Endothelial cell of umbilical vein (primary cell): ENCODE measurements around the gene KCNAB2. TPM values are rescaled to one million over a fixed set of nuclear protein-coding genes. Genes with fewer than 3 reads are reported as not detected.
"Not testable (repeated sequence)": the region's sequence is repeated elsewhere in the genome, so short reads cannot be mapped to it uniquely, and the experiment has no call there.

ENCODE experiments used
- BruUV-seq: library from RNA; stranded (reverse); fragments of 400-500 nt; replicated peaks from 2 replicates; lab custom pipeline; 2021; lab: Mats Ljungman, UMichigan
- CTCF ChIA-PET: fragments of 300-600, 350-600 bp; sonication (Branson Sonifier 250); formaldehyde crosslinking; loops from one replicate; lab custom pipeline; 2021; ENCODE audit warnings: antibody characterized with exemption, inconsistent platforms; lab: Charles Lee
- POLR2A ChIA-PET: fragments of 300-600, 350-600 bp; sonication (Branson Sonifier 250); formaldehyde crosslinking; loops from one replicate; lab custom pipeline; 2021; ENCODE audit warnings: antibody characterized with exemption, inconsistent platforms; lab: Charles Lee
- DNase-seq: peaks from one replicate; pipeline ENCODE4 v3.0.0-alpha.2; 2011; ENCODE audit warnings: low read depth, low spot score
- FAIRE-seq: peaks from 2 replicates; lab custom pipeline; 2011; peaks lifted over from hg19 to GRCh38; lab: Jason Lieb, UNC
- H2AFZ ChIP-seq: 2 replicates; pipeline ENCODE4 v1.6.0; 2012; ENCODE audit warnings: low read depth, low read length, control low read depth, inconsistent platforms
- H3K27ac ChIP-seq: 2 replicates; pipeline ENCODE4 v1.5.1; 2011; ENCODE audit warnings: low read depth, mild to moderate bottlenecking, control low read depth, low read length, moderate library complexity; ENCODE audit not compliant: insufficient read depth
- H3K27me3 ChIP-seq, 2 experiments: 2 replicates each; pipeline versions ENCODE4 v1.6.0 to v1.6.1; 2011; ENCODE audit warnings: low read length in 2 of 2, mixed read lengths in 1 of 2; ENCODE audit not compliant: control insufficient read depth in 2 of 2, insufficient read depth in 2 of 2
- H3K36me3 ChIP-seq, 2 experiments: 2 replicates in 1 of 2; 3 replicates in 1 of 2; pipeline ENCODE4 v1.5.1; 2011; ENCODE audit warnings: low read length in 2 of 2, mild to moderate bottlenecking in 1 of 2, moderate library complexity in 1 of 2; ENCODE audit not compliant: control insufficient read depth in 2 of 2, insufficient read depth in 2 of 2; ENCODE audit errors: extremely low read depth in 1 of 2
- H3K4me1 ChIP-seq: 3 replicates; pipeline ENCODE4 v1.5.1; 2011; ENCODE audit warnings: mild to moderate bottlenecking, low read length; ENCODE audit not compliant: control insufficient read depth, insufficient read depth; ENCODE audit errors: extremely low read depth
- H3K4me2 ChIP-seq: 2 replicates; pipeline ENCODE4 v1.6.1; 2011; ENCODE audit warnings: low read length, control low read depth, mixed read lengths; ENCODE audit not compliant: insufficient read depth
- H3K4me3 ChIP-seq, 3 experiments: fragments of 200-600 bp in 1 of 3; sonication (generic), shearing (Covaris generic) in 1 of 3; replicated peaks in 1 of 3; 2 replicates each; pipeline ENCODE4 v1.5.1; 2011 to 2016; ENCODE audit warnings: control low read depth in 3 of 3, low read length in 3 of 3, mild to moderate bottlenecking in 2 of 3, inconsistent platforms in 1 of 3, low read depth in 1 of 3, moderate library complexity in 1 of 3; ENCODE audit not compliant: insufficient read depth in 1 of 3
- H3K79me2 ChIP-seq: 2 replicates; pipeline ENCODE4 v1.6.0; 2012; ENCODE audit warnings: low read length, inconsistent platforms; ENCODE audit not compliant: control insufficient read depth, insufficient read depth
- H3K9ac ChIP-seq: replicated peaks from 2 replicates; pipeline ENCODE3; 2011; ENCODE audit warnings: low read length, control low read depth; ENCODE audit not compliant: insufficient read depth; ENCODE audit errors: extremely low read depth
- H3K9me1 ChIP-seq: replicated peaks from 3 replicates; pipeline ENCODE4 v1.6.0; 2011; ENCODE audit warnings: mild to moderate bottlenecking, low read length; ENCODE audit not compliant: control insufficient read depth, insufficient read depth; ENCODE audit errors: extremely low read depth
- H3K9me3 ChIP-seq: replicated peaks from 2 replicates; pipeline ENCODE4 v1.5.1; 2012; ENCODE audit warnings: low read length, inconsistent platforms; ENCODE audit not compliant: control insufficient read depth, insufficient read depth
- H4K20me1 ChIP-seq: replicated peaks from 2 replicates; pipeline ENCODE3; 2011; ENCODE audit warnings: mild to moderate bottlenecking, low read length; ENCODE audit not compliant: control insufficient read depth, insufficient read depth; ENCODE audit errors: extremely low read depth
- CTCF ChIP-seq, 2 donors: IDR thresholded peaks; 1 replicate in 1 of 2; 2 replicates in 1 of 2; pipeline ENCODE4 v1.5.1; 2011; ENCODE audit warnings: low read length in 2 of 2, mild to moderate bottlenecking in 2 of 2, moderate library complexity in 2 of 2, control low read depth in 1 of 2, inconsistent platforms in 1 of 2, low read depth in 1 of 2; ENCODE audit not compliant: insufficient read depth in 1 of 2; ENCODE audit errors: extremely low read depth in 1 of 2
- EZH2 ChIP-seq: IDR thresholded peaks from 2 replicates; pipeline ENCODE4 v1.6.1; 2012; ENCODE audit warnings: borderline replicate concordance, low read depth, mild to moderate bottlenecking, moderate library complexity, low read length, inconsistent platforms; ENCODE audit not compliant: severe bottlenecking
- FOS ChIP-seq: IDR thresholded peaks from 2 replicates; pipeline ENCODE4 v1.6.1; 2011; ENCODE audit warnings: mild to moderate bottlenecking, low read length, moderate library complexity, borderline replicate concordance; ENCODE audit not compliant: insufficient read depth
- GATA2 ChIP-seq: IDR thresholded peaks from 2 replicates; pipeline ENCODE4 v1.7.0; 2011; ENCODE audit warnings: low read depth, mild to moderate bottlenecking, moderate library complexity, mixed read lengths, low read length; ENCODE audit not compliant: insufficient read length, insufficient read depth
- JUN ChIP-seq: IDR thresholded peaks from 2 replicates; pipeline ENCODE4 v1.6.1; 2011; ENCODE audit warnings: borderline replicate concordance, low read depth; ENCODE audit not compliant: insufficient read length, insufficient read depth
- MAX ChIP-seq: IDR thresholded peaks from 2 replicates; pipeline ENCODE4 v1.6.1; 2011; ENCODE audit not compliant: insufficient read depth, insufficient read length
- MYC ChIP-seq: IDR thresholded peaks from one replicate; pipeline ENCODE4 v1.6.1; 2011; ENCODE audit warnings: mild to moderate bottlenecking, low read depth, low read length
- POLR2A ChIP-seq: IDR thresholded peaks from 2 replicates; pipeline ENCODE4 v1.6.1; 2012; ENCODE audit warnings: low read depth, mild to moderate bottlenecking, control low read depth, low read length
- POLR2AphosphoS5 ChIP-seq: IDR thresholded peaks from 2 replicates; pipeline ENCODE4 v1.6.1; 2012; ENCODE audit warnings: low read depth, mild to moderate bottlenecking, control low read depth, low read length, moderate library complexity; ENCODE audit not compliant: insufficient read depth
- dilution Hi-C: fragments of 300-500 bp; cut with MboI; formaldehyde crosslinking; loops from one replicate; pipeline ENCODE4 v1.15.0; 2019; ENCODE audit warnings: low sequenced_read_pairs; ENCODE audit not compliant: extremely low pct_ligation_motif_present
- intact Hi-C: fragments of 100-400 bp; cut with micrococcal nuclease; formaldehyde crosslinking; loops from one replicate; pipeline ENCODE4 v1.10.0; 2022
- polyA plus RNA-seq, 4 experiments: library from polyadenylated mRNA; depleted of rRNA in 3 of 4; stranded (reverse) in 3 of 4; unstranded in 1 of 4; fragments of >200 nt; gene quantifications; 2 replicates each; pipeline versions ENCODE4 v1.2.1 to v1.2.3, GENCODE V29; 2011 to 2012; ENCODE audit warnings: missing spikeins in 1 of 4
- total RNA-seq: library from RNA; stranded (reverse); gene quantifications from 2 replicates; pipeline ENCODE4 v1.2.3, GENCODE V29; 2021

KCNAB2 gene
- total and polyA plus RNA-seq, 2 donors (not counting 3 experiments of a cell fraction or from before 2014, with no cell fraction given) = 2.4 to 3.8 TPM

- DNase-seq (no peak), FAIRE-seq (no peak)
- Histone ChIP-seq H2AFZ (no peak overlapping the region), H3K9me1 (no peaks in the 10 kb centered on the region), H3K4me2 (no peak overlapping the region), H4K20me1 (no peaks in the 10 kb centered on the region), H3K9me3 (no peaks in the 10 kb centered on the region), H3K27me3 (no peaks in the 10 kb centered on the region), H3K79me2 (no peaks in the 10 kb centered on the region), H3K9ac (no peak overlapping the region), H3K27ac (no peak overlapping the region), H3K4me1 (no peaks in the 10 kb centered on the region), H3K4me3 (no peak overlapping the region), H3K36me3 (no peaks in the 10 kb centered on the region)
- dilution Hi-C loops = no loop called here
- no TSS peak for BruUV-seq
- intact Hi-C loops = no loop called here
- TF ChIP-seq POLR2AphosphoS5 (no peak), MYC (no peak), POLR2A (no peak), CTCF (IDR thresholded peaks at IDR 0.05; ENCODE audit: extremely low read depth in 1 of 2, insufficient read depth in 1 of 2, low read depth in 1 of 2, low read length in 2 of 2) (no peak), FOS (no peak), EZH2 (no peak), MAX (no peak), GATA2 (no peak), JUN (no peak)
- ChIA-PET CTCF (interaction anchor here (1.0 to 2.0 kb wide), 2 partner anchors 18 to 189 kb away, joined by 3 to 8 read pairs; no protein-coding TSS in a partner anchor), POLR2A (no interaction called here)
Measured at GRCh38 chr1:6016191-6016865, 29.4 kb upstream of the KCNAB2 start.

- not testable (repeated sequence) for BruUV-seq, H3K9me1 ChIP-seq
Measured at GRCh38 chr1:6017654-6018053, 28.0 kb upstream of the KCNAB2 start.

More at GRCh38 chr1:6017654-6018053, 28.0 kb upstream of the KCNAB2 start:
- H3K27me3 ChIP-seq, H2AFZ ChIP-seq, FAIRE-seq, POLR2A ChIA-PET, intact Hi-C loops, H3K4me3 ChIP-seq, H3K27ac ChIP-seq, H4K20me1 ChIP-seq, H3K4me2 ChIP-seq, dilution Hi-C loops, H3K9me3 ChIP-seq, H3K36me3 ChIP-seq, H3K4me1 ChIP-seq, H3K79me2 ChIP-seq, H3K9ac ChIP-seq, DNase-seq: not testable (repeated sequence)
- CTCF ChIA-PET = interaction anchor here (2.0 kb wide), 1 partner anchor 17 kb away, joined by 8 read pairs; no protein-coding TSS in a partner anchor
